H1 (cell line): Measurements from ENCODE around the gene TBX18. TPM values are rescaled to one million over a fixed set of nuclear protein-coding genes. Genes with fewer than 3 reads are reported as not detected.

Source experiments
- CTCF ChIA-PET: fragments of 300-600 bp; sonication (Branson Sonifier 250); formaldehyde crosslinking; loops from one replicate; lab custom pipeline; 2021; ENCODE audit not compliant: partially characterized antibody; lab: Charles Lee
- POLR2A ChIA-PET: fragments of 300-600 bp; sonication (Branson Sonifier 250); formaldehyde crosslinking; loops from one replicate; lab custom pipeline; 2021; ENCODE audit warnings: inconsistent platforms; ENCODE audit not compliant: partially characterized antibody; lab: Charles Lee
- DNase-seq, 2 experiments: peaks; one replicate each; pipeline versions ENCODE4 v3.0.0 to v3.0.0-alpha.2; 2010 to 2022; ENCODE audit warnings: low spot score in 2 of 2, low read depth in 1 of 2, mixed read lengths in 1 of 2
- FAIRE-seq: peaks from 2 replicates; lab custom pipeline; 2011; peaks lifted over from hg19 to GRCh38; lab: Jason Lieb, UNC
- H2AFZ ChIP-seq: 2 replicates; pipeline ENCODE4 v1.8.1; 2012; ENCODE audit warnings: low read length, inconsistent platforms
- H2AK5ac ChIP-seq: 2 replicates; pipeline ENCODE4 v1.6.1; 2013; ENCODE audit warnings: low read depth, low read length
- H2BK120ac ChIP-seq: replicated peaks from 2 replicates; pipeline ENCODE3; 2013; ENCODE audit warnings: low read depth, low read length, inconsistent platforms
- H2BK12ac ChIP-seq: 2 replicates; pipeline ENCODE4 v1.6.1; 2013; ENCODE audit warnings: low read depth, low read length
- H2BK15ac ChIP-seq: 2 replicates; pipeline ENCODE4 v1.6.1; 2013; ENCODE audit warnings: low read length
- H2BK20ac ChIP-seq: 2 replicates; pipeline ENCODE4 v1.6.1; 2013; ENCODE audit warnings: low read length
- H2BK5ac ChIP-seq: 2 replicates; pipeline ENCODE4 v1.6.1; 2013; ENCODE audit warnings: low read depth, low read length
- H3K14ac ChIP-seq: 2 replicates; pipeline ENCODE4 v1.6.1; 2013; ENCODE audit warnings: inconsistent platforms; ENCODE audit not compliant: insufficient read length
- H3K18ac ChIP-seq: 2 replicates; pipeline ENCODE4 v1.6.1; 2013; ENCODE audit warnings: low read length; ENCODE audit errors: extremely low read depth
- H3K23ac ChIP-seq: 2 replicates; pipeline ENCODE4 v1.6.1; 2013; ENCODE audit warnings: inconsistent platforms; ENCODE audit not compliant: insufficient read length
- H3K23me2 ChIP-seq: 2 replicates; pipeline ENCODE4 v1.6.1; 2013; ENCODE audit warnings: low read depth, low read length
- H3K27ac ChIP-seq: 2 replicates; pipeline ENCODE4 v1.6.1; 2011; ENCODE audit warnings: low read depth, low read length, inconsistent platforms
- H3K27me3 ChIP-seq, 4 experiments: replicated peaks in 1 of 4; 1 replicate in 1 of 4; 2 replicates in 3 of 4; pipeline versions ENCODE4 v1.6.1 to v1.8.1; 2011 to 2013; ENCODE audit warnings: low read length in 3 of 4, mild to moderate bottlenecking in 3 of 4, inconsistent platforms in 2 of 4, mixed read lengths in 2 of 4, moderate library complexity in 1 of 4; ENCODE audit not compliant: control insufficient read depth in 3 of 4, insufficient read depth in 3 of 4; ENCODE audit errors: extremely low read depth in 1 of 4
- H3K36me3 ChIP-seq, 4 experiments: 2 replicates each; pipeline versions ENCODE4 v1.6.1 to v1.8.1; 2011 to 2013; ENCODE audit warnings: mild to moderate bottlenecking in 4 of 4, low read length in 3 of 4, moderate library complexity in 2 of 4, control low read depth in 1 of 4, inconsistent platforms in 1 of 4; ENCODE audit not compliant: insufficient read depth in 4 of 4, control insufficient read depth in 2 of 4
- H3K4ac ChIP-seq: replicated peaks from 2 replicates; pipeline ENCODE3; 2013; ENCODE audit warnings: low read length, low read depth, mixed read lengths, inconsistent platforms; ENCODE audit not compliant: insufficient read length
- H3K4me1 ChIP-seq, 4 experiments: replicated peaks in 1 of 4; 1 replicate in 1 of 4; 2 replicates in 3 of 4; pipeline versions ENCODE4 v1.6.1 to v1.8.1; 2011 to 2013; ENCODE audit warnings: low read length in 3 of 4, inconsistent platforms in 2 of 4, mixed read lengths in 1 of 4; ENCODE audit not compliant: insufficient read depth in 4 of 4, control insufficient read depth in 3 of 4
- H3K4me2 ChIP-seq, 2 experiments: 2 replicates each; pipeline versions ENCODE4 v1.6.1 to v1.8.1; 2011 to 2013; ENCODE audit warnings: low read depth in 2 of 2, low read length in 2 of 2, control low read depth in 1 of 2, inconsistent platforms in 1 of 2, mild to moderate bottlenecking in 1 of 2; ENCODE audit not compliant: insufficient read depth in 1 of 2
- H3K4me3 ChIP-seq, 4 experiments: fragments of 200-600, 300-600 bp in 1 of 4; sonication (generic), shearing (Covaris generic), sonication (Bioruptor Twin) in 1 of 4; 2 replicates each; pipeline versions ENCODE4 v1.5.1 to v1.8.1; 2011 to 2016; ENCODE audit warnings: low read length in 4 of 4, low read depth in 3 of 4, control low read depth in 2 of 4, inconsistent platforms in 2 of 4, mild to moderate bottlenecking in 2 of 4, mixed read lengths in 1 of 4, moderate library complexity in 1 of 4; ENCODE audit not compliant: insufficient read depth in 2 of 4; ENCODE audit errors: extremely low read depth in 1 of 4
- H3K56ac ChIP-seq: replicated peaks from 2 replicates; pipeline ENCODE3; 2013; ENCODE audit warnings: low read depth, mild to moderate bottlenecking, mixed read lengths, low read length, inconsistent platforms; ENCODE audit not compliant: insufficient read length
- H3K79me1 ChIP-seq: 2 replicates; pipeline ENCODE4 v1.6.1; 2013; ENCODE audit warnings: low read depth, low read length, control low read depth
- H3K79me2 ChIP-seq, 2 experiments: 2 replicates each; pipeline versions ENCODE4 v1.6.1 to v1.8.1; 2012 to 2013; ENCODE audit warnings: low read length in 2 of 2, mild to moderate bottlenecking in 2 of 2, inconsistent platforms in 1 of 2; ENCODE audit not compliant: insufficient read depth in 2 of 2, control insufficient read depth in 1 of 2
- H3K9ac ChIP-seq, 4 experiments: replicated peaks in 1 of 4; 1 replicate in 1 of 4; 2 replicates in 3 of 4; pipeline versions ENCODE4 v1.6.1 to v1.8.1; 2011 to 2013; ENCODE audit warnings: low read depth in 3 of 4, low read length in 3 of 4, control low read depth in 2 of 4, mild to moderate bottlenecking in 2 of 4, moderate library complexity in 2 of 4, inconsistent platforms in 1 of 4; ENCODE audit errors: extremely low read depth in 1 of 4
- H3K9me3 ChIP-seq, 2 experiments: 2 replicates each; pipeline versions ENCODE4 v1.6.1 to v1.8.1; 2012 to 2013; ENCODE audit warnings: mild to moderate bottlenecking in 2 of 2, moderate library complexity in 2 of 2, control low read depth in 1 of 2, inconsistent platforms in 1 of 2, low read depth in 1 of 2, low read length in 1 of 2, mixed read lengths in 1 of 2; ENCODE audit not compliant: insufficient read depth in 2 of 2
- H4K20me1 ChIP-seq, 2 experiments: replicated peaks in 1 of 2; 2 replicates each; pipeline versions ENCODE3 to v1.8.1; 2011 to 2013; ENCODE audit warnings: inconsistent platforms in 2 of 2, low read length in 2 of 2, mild to moderate bottlenecking in 1 of 2; ENCODE audit not compliant: insufficient read depth in 2 of 2, control insufficient read depth in 1 of 2
- H4K5ac ChIP-seq: 2 replicates; pipeline ENCODE4 v1.6.1; 2013; ENCODE audit warnings: low read length, low read depth, mixed read lengths, inconsistent platforms; ENCODE audit not compliant: insufficient read length
- H4K8ac ChIP-seq: 2 replicates; pipeline ENCODE4 v1.8.0; 2013; ENCODE audit warnings: mild to moderate bottlenecking, moderate library complexity, low read length, inconsistent platforms; ENCODE audit not compliant: insufficient read depth; ENCODE audit errors: extremely low read depth
- H4K91ac ChIP-seq: replicated peaks from 2 replicates; pipeline ENCODE3; 2013; ENCODE audit warnings: low read length, mixed read lengths, inconsistent platforms; ENCODE audit not compliant: insufficient read length
- MAX ChIP-seq: IDR thresholded peaks from 2 replicates; pipeline ENCODE4 v1.6.1; 2012; ENCODE audit warnings: inconsistent platforms
- TAF7 ChIP-seq: optimal IDR thresholded peaks from 2 replicates; pipeline ENCODE3; 2011; ENCODE audit warnings: low read depth, mild to moderate bottlenecking, inconsistent platforms, low read length, moderate library complexity, borderline replicate concordance
- WGBS, 2 experiments: shearing (Covaris generic) in 1 of 2; methylation state at CpG; one replicate each; pipeline versions ENCODE4 v1.1.6 to v1.1.7; 2013 to 2015; ENCODE audit warnings: low lambda C conversion rate in 2 of 2, mixed read lengths in 2 of 2, inconsistent platforms in 1 of 2, low coverage in 1 of 2, missing lambda C conversion rate in 1 of 2; ENCODE audit not compliant: insufficient replicate concordance in 2 of 2, insufficient coverage in 1 of 2, insufficient read length in 1 of 2; ENCODE audit errors: extremely low coverage in 1 of 2, missing lambda C conversion rate in 1 of 2; 5-methylcytosine and 5-hydroxymethylcytosine counted together
- polyA plus RNA-seq, 7 experiments: library from polyadenylated mRNA; depleted of rRNA in 3 of 7; stranded (reverse) in 5 of 7; unstranded in 2 of 7; fragments of >200 nt in 5 of 7; fragments of 200-250 nt in 2 of 7; gene quantifications; 1 replicate in 5 of 7; 2 replicates in 1 of 7; 4 replicates in 1 of 7; pipeline versions ENCODE4 v1.2.1 to v1.2.3, GENCODE V29; 2011 to 2013; ENCODE audit warnings: missing spikeins in 2 of 7, mixed read lengths in 2 of 7
- total RNA-seq: library from RNA; stranded (reverse); fragmentation: NEBNext Ultra II Directional; extraction: Animal tissue kit (Norgen Biotek cat#: 25700); gene quantifications from 2 replicates; pipeline ENCODE4 v1.2.1, GENCODE V29; 2021

Gene TBX18
- total and polyA plus RNA-seq, 2 of the 8 experiments (the other 6 are each of a cell fraction or from before 2014, with no cell fraction given): 0.02 TPM; not detected in 1

GRCh38 chr6:84671183-84671582, 93.2 kb downstream of the TBX18 start:
- H3K23ac ChIP-seq: no peak overlapping the region
- TF ChIP-seq MAX (no peak), TAF7 (no peak)

More at GRCh38 chr6:84671183-84671582, 93.2 kb downstream of the TBX18 start:
- no peaks in the 10 kb centered on the region for H3K9me3 ChIP-seq
- no peak overlapping the region for H3K56ac ChIP-seq
- no peaks in the 10 kb centered on the region for H3K4me1 ChIP-seq
- CTCF ChIA-PET: interaction anchor here (1.0 kb wide), 1 partner anchor 15 kb away, joined by 4 read pairs; no protein-coding TSS in a partner anchor
- WGBS, 2 experiments: 100% methylated on average over 2 of the region's 2 CpGs; no CpG with 5 or more reads in 1 of the 2 experiments
- H3K18ac ChIP-seq: no peak overlapping the region
- no peaks in the 10 kb centered on the region for H3K79me2 ChIP-seq
- H2BK5ac ChIP-seq: no peak overlapping the region
- H4K5ac ChIP-seq: no peak overlapping the region
- DNase-seq: no peak
- no peak overlapping the region for H2BK12ac ChIP-seq
- no peak overlapping the region for H4K8ac ChIP-seq
- H3K9ac ChIP-seq: no peak overlapping the region
- no peak overlapping the region for H2BK120ac ChIP-seq
- no peak overlapping the region for H2AFZ ChIP-seq
- H2AK5ac ChIP-seq: no peak overlapping the region
- H3K14ac ChIP-seq: no peak overlapping the region
- POLR2A ChIA-PET: interaction anchor here (0.5 kb wide), 1 partner anchor 532 kb away, joined by 3 read pairs; no protein-coding TSS in a partner anchor
- no peak overlapping the region for H2BK15ac ChIP-seq
- H4K20me1 ChIP-seq: no peaks in the 10 kb centered on the region
- H3K4me3 ChIP-seq: no peak overlapping the region
- H3K27ac ChIP-seq: no peak overlapping the region
- H3K36me3 ChIP-seq: no peaks in the 10 kb centered on the region
- H2BK20ac ChIP-seq: no peak overlapping the region
- H3K27me3 ChIP-seq: no peaks in the 10 kb centered on the region
- no peak overlapping the region for H4K91ac ChIP-seq
- no peak overlapping the region for H3K4me2 ChIP-seq
- FAIRE-seq: no peak
- H3K79me1 ChIP-seq: no peaks in the 10 kb centered on the region
- H3K4ac ChIP-seq: no peak overlapping the region
- H3K23me2 ChIP-seq: no peaks in the 10 kb centered on the region; the same call in 1 of the 2 replicates
